ENCODE data around the gene SLC2A11.

- TF ChIP-seq, protein P1, sequence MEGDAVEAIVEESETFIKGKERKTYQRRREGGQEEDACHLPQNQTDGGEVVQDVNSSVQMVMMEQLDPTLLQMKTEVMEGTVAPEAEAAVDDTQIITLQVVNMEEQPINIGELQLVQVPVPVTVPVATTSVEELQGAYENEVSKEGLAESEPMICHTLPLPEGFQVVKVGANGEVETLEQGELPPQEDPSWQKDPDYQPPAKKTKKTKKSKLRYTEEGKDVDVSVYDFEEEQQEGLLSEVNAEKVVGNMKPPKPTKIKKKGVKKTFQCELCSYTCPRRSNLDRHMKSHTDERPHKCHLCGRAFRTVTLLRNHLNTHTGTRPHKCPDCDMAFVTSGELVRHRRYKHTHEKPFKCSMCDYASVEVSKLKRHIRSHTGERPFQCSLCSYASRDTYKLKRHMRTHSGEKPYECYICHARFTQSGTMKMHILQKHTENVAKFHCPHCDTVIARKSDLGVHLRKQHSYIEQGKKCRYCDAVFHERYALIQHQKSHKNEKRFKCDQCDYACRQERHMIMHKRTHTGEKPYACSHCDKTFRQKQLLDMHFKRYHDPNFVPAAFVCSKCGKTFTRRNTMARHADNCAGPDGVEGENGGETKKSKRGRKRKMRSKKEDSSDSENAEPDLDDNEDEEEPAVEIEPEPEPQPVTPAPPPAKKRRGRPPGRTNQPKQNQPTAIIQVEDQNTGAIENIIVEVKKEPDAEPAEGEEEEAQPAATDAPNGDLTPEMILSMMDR (IDR thresholded peaks at IDR 0.05): no peak
- no peak for TF ChIP-seq POLR2A (IDR thresholded peaks at IDR 0.05)
Measured at GRCh38 chr22:23859201-23859600, 1.5 kb downstream of the SLC2A11 start.

Measured in adrenal gland (tissue), 5 donors.